RPMI8226 (cell line): ENCODE results near the gene CDC25C.
A peak's percentile ranks its signal among the peaks of the same experiment; 100 is the strongest.
"Not testable (repeated sequence)": the region's sequence is repeated elsewhere in the genome, so short reads cannot be mapped to it uniquely, and the experiment has no call there.

ENCODE experiments used
- DNase-seq: peaks from one replicate; pipeline ENCODE4 v3.0.0-alpha.2; 2015

Gene CDC25C

DNA sequence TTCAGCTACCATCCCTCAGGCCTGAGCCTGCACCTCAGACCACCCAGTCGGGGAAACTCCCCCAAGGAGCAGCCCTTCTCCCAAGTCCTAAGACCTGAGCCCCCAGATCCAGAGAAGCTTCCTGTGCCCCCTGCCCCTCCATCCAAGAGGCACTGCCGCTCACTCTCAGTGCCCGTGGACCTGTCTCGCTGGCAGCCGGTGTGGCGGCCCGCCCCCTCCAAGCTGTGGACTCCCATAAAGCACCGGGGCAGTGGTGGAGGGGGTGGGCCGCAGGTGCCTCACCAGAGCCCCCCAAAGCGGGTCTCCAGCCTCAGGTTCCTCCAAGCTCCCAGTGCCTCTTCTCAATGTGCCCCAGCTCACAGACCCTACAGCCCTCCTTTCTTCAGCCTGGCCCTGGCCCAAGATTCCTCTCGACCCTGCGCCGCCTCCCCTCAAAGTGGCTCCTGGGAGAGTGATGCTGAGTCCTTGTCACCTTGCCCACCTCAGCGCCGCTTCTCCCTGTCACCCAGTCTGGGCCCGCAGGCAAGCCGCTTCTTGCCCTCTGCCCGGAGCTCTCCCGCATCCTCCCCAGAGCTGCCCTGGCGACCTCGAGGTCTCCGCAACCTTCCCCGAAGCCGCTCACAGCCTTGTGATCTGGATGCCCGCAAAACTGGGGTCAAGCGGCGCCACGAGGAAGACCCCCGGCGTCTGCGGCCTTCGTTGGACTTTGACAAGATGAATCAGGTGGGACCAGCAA, 13.5 kb upstream of the CDC25C start:
- DNase-seq, result no peak

DNA sequence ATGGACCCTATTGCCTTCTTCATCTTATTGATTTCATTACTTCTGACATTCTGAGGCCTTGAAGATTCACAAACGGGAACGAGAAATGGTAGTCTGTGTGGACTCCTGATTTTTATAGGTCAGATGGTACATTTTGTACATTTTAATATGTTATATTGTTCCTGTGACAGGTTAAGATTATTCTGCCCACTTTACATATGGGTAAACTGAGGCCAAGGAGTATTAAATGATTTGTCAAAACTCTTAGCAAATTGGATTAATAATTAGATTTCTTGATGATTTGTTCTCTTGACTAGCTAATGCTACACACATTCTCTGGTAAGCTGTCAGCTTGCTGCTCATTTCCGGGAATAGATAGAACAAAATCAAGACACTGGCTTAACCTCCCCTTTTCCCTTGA, 8.4 kb upstream of the CDC25C start:
- no peak for DNase-seq

DNA sequence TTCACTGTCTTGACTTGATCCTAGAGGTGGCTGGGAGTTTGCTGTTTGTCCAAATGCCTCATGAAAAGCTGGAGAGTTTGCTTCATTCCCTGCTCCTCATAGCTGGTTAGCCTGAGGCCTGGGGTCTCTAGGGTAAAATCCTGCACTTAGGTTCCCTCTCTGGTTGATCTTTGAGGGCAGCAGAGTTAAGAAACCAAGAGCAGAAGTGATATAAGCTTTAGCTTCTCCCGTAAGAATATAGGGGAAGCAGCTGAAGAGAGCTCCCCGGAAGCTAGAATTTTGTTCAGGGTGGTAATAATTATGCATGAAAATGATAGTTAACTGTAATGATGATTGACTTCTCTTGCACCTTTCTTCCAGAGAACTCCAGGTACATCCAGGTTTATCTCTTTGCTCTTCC, 7.9 kb upstream of the CDC25C start:
- DNase-seq, result no peak

DNA sequence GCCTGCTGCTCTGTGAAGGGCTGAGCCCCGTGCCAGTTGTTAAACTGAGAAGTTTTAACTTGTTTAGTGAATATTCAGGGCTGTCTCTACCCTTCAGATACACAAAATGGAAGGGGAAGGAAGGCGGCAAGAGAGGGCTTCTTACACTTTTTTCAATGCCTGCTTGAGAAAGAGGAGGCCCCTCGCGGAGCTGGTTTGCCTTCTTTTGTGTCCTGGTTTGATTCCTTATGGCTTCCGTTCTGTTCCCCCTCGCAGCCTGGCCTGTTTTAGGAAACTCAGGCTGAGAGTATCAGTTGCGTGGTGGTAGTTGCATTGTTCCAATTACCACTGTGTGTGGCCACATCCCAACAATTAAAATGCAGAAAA, 7.5 kb upstream of the CDC25C start:
- peak; percentile 8 for DNase-seq

DNA sequence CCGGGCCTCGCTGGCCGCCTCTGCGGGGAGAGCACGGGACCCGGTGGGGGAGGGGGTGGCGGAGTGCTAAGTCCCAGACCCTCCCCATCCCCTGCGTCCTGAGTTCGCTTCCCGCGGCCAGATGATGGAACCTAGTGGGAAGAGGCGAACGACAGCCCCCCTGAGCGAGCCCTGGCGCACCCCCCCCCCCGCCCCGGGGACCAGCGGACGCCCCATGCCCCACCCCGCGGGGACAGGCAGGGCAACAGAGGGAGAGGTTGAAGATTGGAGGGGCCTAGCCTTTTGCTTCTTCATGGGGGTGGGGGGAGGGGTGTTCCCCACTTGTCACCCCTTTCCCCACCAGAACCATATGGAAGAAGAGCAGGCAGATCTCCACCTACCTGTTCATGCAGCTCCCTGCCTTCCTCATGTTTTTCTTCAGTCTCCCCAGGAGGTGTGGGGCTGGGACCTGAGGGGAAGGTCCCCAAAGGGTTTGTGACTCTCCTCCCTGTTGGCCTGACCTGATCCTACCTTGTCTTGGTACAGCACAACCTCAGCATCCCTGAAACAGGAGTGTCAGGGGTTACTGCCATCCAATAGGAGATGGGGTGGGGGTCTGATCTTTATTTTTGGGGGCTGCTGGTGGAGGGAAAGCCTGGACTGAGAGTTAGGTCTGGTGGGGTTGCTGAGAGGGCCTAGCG, 6.9 kb upstream of the CDC25C start:
- DNase-seq, result peak; percentile 26

DNA sequence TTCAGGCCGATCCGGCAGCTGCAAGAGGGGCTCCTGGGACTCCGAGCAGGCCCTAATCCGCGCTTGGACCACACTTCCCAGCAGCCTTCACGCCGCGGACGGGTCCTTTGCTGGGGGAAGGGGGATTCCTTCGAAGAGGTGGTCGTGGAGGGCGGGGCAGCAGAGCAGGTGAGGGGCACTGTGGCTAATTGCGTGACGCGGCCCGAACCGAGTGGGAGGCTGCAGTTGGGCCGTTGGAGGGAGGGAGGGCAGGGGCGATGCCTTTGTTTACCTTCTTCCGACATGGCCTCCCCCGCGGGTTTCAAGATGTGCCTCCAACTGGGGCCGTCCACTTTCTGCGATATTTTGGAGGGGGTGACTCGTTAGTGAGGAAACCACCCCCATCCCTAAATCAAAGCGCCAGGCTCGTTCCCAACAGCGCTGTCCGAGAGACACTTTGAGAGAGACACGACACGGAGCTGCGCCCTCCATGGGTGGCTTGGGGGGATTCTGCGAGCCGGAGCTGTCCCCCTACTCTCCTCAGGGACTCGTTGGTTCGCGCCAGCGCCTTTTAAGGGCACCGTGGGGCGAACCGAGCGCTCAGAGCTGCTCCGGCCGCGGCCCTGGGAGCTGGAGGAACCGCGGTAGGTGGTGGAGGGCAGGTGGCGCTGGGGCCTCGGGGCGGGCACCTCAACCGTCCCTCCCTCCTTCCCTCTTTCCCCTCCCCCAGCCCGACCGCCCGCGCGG, 6.2 kb upstream of the CDC25C start, which contains the start of gene FAM53C:
TSS of gene FAM53C (plus strand) at position 582 of the 726 bp plus-strand sequence. CDS start 3,070 bp downstream, outside the sequence.
- DNase-seq, result peak; percentile 97

DNA sequence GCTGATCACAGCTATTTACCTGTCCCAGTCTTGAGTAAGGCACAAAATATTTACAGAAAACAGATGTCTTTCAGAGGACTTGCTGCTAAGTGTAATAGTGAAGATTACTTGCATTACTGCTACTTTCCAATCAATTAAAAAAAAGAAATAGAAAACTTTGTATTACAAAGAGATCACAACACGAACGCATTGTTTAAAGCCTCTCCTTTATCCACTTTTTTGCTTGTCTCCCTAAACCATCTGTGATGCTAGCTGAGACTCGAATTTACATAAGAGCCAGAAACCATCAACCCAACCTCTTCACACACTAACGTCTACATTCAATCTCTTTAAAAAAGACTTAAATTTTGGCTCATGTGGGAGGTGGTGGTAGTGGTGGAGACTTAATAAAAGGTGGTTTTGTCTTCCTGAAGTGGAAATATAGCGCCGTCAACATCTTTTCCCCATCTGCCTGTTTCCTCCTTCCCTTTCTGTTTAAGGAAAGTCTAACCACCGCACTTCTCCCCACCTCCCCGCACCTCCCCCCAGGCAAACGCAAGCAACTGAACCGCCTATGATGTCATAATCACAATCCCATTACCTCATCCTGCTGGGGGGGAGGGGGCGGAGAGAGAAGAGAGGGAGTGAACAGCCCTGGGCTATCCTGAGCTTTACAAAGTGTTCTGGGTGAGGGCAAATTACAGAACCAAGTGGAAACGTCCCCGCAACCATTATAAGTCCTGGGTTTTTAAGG, 5.5 kb upstream of the CDC25C start:
- peak; percentile 77 for DNase-seq

DNA sequence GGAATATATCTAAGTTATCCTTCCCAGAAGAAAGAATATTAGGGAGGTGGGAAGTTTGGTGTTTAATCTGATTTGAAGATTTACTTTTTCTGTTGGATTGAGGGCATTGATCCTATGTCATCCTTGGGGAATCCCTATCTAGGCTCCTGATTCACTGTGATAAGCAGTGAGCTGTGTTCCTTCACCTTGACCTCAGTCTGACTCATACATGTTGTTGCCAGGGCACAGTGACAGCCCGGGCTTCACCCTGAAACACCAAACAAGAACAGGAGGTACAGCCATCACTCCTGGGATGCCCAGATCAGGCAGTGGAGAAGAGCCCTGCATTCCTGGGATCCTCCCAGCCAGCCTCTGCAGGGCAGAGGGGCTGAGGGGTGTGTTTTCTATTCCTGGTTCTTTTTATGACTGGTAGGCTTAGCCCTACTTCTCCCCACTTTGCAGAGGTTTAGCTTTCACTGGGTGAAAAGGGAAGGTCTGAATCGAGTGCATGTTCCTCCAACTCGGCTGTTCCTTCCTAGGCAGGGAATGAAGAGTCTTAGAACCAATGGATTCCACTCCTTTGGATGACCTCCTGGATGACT, 3.4 kb upstream of the CDC25C start:
- no peak for DNase-seq

DNA sequence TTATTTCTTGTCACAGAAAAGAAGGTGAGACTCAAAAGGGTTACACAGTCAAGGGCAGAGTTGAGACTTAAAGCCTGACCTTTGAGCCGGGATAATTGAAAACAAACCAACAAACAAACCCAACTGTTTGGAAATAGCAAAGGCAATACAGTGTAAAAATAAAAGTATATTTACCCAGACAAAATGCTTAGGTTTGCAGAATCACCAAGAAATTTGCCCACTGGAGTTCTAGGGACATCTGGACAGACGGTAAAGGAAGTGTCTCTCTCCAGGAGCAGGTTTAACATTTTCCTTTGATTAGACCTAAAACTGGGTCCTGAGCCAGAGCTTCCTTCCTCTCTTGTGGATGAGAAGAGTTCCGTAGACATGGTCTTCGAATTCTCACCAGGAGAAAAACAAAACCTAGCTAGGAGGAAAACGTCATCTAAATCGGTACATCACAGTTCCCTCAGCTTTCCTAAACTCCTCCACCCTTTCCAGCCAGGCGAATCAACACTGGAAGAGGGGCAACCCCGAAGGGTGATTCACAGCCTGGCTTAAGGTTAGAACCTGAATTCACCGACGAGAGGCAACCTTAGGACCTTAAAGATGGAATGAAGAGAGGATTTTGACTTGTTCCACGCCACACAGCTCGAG, 673 bp downstream of the CDC25C start:
- DNase-seq, result no peak

DNA sequence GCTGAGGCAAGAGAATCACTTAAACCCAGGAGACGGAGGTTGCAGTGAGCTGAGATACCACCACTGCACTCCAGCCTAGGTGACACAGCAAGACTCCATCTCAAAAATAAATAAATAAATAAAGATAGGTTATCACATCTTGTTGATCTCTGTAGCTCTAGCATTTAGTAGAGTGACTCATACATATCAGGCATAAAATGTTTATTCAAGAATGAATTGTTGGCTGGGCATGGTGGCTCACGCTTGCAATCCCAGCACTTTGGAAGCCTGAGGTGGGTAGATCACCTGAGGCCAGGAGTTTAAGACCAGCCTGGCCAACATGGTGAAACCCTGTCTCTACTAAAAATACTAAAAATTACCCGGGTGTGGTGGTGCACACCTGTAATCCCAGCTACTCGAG, 13.4 kb downstream of the CDC25C start:
- not testable (repeated sequence) for DNase-seq

DNA sequence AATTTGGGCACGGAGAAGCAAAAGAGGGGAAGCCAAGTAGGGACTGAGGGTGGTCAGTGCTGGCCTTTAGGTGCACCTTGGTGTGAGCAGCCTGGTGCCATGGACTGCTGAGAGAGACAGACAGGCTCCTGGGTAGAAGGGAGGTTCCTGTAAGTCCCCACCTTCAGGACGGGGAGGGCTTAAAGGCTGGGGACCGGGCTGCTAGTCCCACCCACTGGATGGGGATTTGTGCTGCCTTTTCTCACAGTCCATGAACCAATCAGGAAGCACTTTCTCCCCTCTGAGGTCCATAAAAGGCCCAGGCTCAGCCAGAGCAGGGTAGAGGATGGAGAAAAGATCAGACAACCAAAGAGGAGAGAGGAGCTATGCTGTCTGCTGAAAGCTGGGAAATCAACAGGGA, 15.2 kb downstream of the CDC25C start:
- no peak for DNase-seq

DNA sequence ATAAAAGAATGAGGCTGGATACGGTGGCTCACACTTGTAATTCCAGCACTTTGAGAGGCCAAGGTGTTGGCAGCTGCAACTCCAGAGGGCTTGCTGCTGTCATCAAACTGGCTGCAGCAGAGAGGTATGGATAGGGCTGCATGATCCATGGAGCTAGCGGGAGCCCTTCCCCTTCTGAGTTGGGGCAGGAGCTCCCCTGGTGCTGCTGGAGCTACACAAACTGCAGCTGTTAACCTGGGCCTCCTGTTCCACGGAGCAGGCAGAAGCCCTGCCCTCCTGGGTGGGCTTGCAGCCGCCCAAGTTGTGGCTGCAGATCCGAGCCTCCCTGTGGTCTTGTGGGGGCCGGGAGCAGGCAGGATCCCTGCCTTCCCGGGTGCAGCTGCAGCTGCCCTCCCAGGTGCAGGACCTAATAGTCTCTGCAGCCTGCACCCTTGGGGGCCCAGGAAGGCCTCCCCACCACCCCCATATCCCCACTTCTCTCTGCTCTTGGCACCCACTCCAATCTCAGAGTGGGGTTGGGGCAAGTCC, 15.8 kb downstream of the CDC25C start:
- no peak for DNase-seq

DNA sequence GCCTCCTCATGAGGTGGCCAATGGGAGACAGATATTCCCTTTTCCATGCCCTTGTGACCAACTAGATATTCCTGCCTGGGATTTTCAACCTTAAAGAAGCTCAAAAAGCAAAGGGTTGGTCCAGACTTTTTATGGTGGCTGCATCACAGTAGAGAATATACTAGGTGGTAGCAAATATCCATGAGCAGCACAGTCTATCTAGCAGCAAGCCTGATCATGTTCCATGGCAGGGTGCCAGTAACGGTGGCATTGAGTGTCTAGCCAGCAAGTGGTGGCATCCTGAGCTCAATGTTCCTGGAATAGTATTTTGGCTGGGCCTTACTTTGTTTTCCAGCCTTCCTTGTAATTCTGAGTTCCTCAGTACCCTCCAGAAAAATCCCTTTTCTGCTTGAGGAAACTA, 25.8 kb downstream of the CDC25C start:
- DNase-seq, result peak; percentile 30

DNA sequence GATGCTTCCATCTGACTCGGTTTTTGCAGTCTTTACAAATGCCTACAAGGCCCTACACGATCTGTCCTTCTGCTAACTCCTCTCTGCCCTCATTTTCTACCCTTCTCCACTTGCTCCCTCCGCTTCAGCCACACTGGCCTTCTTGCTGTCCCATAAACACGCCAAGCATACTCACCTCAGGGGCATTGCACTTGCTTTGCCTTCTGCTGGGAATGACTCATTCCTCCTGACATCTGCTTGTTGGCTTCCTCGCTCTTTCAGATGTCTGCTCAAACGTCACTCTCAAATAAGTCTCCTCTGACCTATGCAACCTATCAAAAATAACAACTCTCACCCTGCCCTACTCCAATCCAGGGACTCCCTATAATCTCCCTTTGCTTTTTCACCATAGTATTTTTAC, 28.2 kb downstream of the CDC25C start:
- no peak for DNase-seq

DNA sequence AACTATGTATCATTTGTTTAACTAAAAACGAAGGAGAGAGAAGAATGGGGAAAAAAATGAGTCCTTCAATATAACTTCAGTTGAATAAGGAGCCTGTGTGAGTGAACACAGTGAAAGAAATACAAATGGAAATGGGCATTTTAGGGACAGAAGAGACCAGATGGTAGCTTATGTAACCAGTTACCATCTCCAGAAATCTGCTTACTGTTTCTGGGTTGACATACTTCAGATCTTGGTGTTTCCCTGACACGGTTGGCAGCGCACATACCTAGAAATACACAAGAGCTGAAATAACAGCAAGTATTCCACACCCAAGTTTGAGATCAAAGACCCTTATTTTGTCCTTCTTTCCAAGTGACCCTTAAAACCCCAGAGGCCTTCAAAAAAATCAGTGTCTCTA, 42.3 kb downstream of the CDC25C start:
- DNase-seq, result no peak

DNA sequence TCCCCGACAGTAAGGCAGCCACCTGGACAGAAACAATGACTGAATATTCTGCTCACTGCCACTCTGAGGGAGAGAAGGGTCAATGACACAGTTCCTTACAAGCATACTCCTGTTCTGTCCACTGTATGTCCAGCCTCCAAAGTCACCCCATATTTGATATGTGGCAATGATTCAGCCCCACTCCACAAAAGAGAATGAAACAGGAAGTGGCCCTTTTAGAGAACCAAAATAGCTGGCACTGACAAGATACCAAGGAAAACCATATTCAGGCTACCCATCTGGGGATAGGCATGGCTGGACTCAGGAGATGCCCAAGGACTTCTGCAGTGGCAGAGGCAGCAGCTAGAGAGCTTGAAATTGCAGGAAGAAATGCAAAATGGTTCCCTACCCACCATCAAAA, 44.4 kb downstream of the CDC25C start:
- DNase-seq, result no peak

DNA sequence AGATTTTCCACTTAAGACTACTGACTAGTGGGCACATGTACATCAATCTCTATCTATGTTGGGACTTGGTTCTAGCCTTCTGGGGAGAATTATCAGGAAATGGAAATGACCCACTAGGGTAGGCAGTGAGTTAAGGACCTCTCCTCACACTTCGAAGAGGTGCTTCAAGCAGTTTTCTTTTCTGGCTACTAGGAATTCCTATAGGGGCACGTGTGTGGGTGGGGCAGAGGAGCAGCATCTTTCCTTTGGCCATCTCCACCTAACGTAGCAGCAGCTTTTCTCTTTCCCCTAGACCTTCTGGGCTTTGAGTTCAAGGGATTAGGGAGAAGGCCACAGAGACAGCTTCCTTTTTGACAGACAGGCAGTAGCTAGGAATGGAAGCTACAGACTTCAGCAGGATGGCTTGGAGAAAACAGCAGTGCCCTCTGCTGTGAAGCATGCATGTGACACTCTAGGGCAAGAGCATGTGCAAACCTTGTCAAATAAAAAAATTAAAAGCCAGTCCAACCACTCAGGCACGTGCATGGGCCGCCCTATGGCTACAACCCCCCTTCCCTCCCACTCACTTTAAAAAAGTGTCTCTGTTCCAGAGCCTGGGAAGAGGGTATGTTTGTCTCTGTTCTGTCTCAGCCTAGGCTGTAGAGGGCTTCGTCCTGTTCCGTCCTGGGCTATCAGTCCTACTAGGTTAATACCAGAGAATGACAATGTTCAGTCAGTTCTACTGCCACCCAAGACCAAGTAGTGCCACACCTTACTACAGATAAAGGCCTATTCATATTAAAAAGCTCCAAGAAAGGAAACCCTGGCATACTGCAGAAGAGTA, 48.5 kb downstream of the CDC25C start:
- DNase-seq, result peak; percentile 49

DNA sequence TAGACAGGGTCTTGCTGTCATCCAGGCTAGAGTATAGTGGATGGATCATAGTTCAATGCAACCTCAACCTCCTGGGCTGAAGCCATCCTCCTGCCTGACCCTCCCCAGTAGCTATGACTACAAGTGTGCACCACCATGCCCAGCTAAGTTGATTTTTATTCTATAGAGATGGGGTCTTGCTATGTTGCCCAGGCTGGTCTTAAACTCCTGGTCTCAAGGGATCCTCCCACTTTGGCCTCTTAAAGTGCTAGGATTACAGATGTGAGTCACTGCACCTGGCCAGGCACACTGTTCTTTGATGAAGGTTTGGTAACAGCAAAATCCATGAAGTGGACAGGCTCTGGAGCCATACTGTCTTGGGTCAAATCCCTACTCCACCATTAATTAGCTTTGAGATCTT, 50.7 kb downstream of the CDC25C start:
- no peak for DNase-seq

DNA sequence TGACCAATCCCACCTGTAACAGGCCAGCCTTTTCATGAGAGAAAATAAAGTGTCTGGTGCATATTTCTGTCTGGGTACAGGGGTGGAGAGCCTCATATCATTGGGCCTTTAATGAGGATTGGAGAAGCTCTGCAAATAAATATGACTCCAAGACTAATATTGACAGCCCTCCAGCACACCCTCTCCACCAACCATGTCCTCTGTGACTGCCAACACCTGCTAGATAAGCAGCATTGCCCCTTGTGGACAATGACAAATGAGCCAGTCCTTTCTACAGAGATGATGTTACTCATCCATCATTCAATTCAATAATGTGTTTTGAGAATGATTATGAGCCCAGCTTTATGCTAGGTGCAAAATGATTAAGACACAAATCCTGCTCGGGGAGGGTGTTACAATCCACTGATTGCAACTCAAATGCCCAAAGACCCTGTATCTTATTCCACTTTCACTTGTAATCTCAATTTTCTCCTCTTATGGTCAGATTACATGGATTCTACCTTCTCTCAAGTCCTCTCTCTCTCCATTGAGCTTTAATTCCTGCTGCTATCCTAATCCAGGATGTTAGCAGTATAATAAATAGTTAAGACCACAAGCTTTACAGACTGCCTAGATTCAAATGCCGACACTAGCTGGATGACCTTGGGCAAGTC, 55.1 kb downstream of the CDC25C start:
- DNase-seq, result peak; percentile 15

DNA sequence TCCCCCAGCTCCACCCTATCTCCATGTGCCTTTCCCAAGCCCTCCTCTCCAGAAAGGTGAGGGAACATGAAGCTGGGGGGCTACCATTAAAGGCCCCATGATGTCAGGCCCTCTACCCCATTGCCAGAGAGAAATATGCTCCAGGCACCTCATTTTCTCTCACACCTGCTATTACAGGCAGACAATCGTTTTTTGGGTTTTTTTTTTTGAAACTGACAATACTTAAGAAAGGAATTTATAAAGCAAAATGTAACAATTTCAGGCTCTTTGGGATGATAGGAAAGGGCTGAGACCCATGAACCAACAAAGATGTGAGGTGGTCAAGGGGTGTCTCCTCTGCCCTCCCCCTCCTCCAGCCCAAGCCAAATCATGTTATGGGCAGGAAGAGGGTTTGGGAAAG, 55.7 kb downstream of the CDC25C start:
- DNase-seq, result no peak

DNA sequence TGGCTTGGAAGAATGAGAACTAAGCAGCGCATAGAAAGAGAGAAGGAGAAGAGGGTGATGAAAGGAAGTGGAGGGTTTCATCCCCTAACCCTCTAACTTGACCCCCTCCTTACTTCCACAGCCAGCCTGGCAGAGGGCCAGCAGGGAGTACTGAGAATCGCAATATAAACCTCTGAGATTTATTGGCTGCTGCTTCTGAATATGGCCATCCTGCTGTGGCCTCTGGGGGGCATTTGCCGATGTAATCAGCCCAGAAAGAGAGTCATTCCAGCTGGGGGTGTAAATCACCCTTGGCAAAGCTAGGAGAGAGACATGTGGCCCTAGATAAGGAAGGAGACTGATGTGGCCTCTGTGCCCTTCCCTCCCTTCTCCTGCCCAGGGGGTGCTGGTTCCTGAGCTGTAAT, 56.2 kb downstream of the CDC25C start:
- peak; percentile 11 for DNase-seq
